Lower leg skin (tissue), 4 donors: ENCODE measurements around the gene API5. TPM values are rescaled to one million over a fixed set of nuclear protein-coding genes. Genes with fewer than 3 reads are reported as not detected.

ENCODE experiments used
- DNase-seq, 2 donors: peaks; one replicate each; pipeline ENCODE4 v3.0.0-alpha.2; 2019; ENCODE audit warnings: low spot score in 2 of 2
- H3K4me3 ChIP-seq: fragments of 200-600 bp; sonication (generic); 2 replicates; pipeline ENCODE4 v1.5.1; 2017; ENCODE audit warnings: mild to moderate bottlenecking, low read depth; ENCODE audit not compliant: poor library complexity, severe bottlenecking
- POLR2A ChIP-seq, 2 donors: fragments of 450-650 bp; IDR thresholded peaks; one replicate each; pipeline ENCODE4 v1.6.1; 2016 to 2017; ENCODE audit warnings: antibody characterized with exemption in 2 of 2, mild to moderate bottlenecking in 1 of 2, moderate library complexity in 1 of 2
- WGBS, 2 donors: methylation state at CpG; one replicate each; pipeline ENCODE4 v1.1.5; 2018; 5-methylcytosine and 5-hydroxymethylcytosine counted together
- intact Hi-C: fragments of 100-400 bp; cut with DNase I; formaldehyde crosslinking; loops from one replicate; pipeline ENCODE4 v1.15.0; 2023; ENCODE audit warnings: low total_unique reads
- total RNA-seq, 4 donors: library from RNA; depleted of rRNA; stranded (reverse); fragments of >200 nt; gene quantifications; one replicate each; pipeline ENCODE4 v1.1.0, GENCODE V29; 2016
- TF ChIP-seq, protein P1 (sequence below), 3 donors: fragments of 450-650 bp; IDR thresholded peaks; one replicate each; pipeline ENCODE4 v1.5.1; 2016; ENCODE audit warnings: antibody characterized with exemption in 3 of 3, mild to moderate bottlenecking in 3 of 3, moderate library complexity in 2 of 3

Gene API5
- total RNA-seq, 4 donors from 2014 or later, result 55.0 to 73.3 (median 64.7) TPM

DNA sequence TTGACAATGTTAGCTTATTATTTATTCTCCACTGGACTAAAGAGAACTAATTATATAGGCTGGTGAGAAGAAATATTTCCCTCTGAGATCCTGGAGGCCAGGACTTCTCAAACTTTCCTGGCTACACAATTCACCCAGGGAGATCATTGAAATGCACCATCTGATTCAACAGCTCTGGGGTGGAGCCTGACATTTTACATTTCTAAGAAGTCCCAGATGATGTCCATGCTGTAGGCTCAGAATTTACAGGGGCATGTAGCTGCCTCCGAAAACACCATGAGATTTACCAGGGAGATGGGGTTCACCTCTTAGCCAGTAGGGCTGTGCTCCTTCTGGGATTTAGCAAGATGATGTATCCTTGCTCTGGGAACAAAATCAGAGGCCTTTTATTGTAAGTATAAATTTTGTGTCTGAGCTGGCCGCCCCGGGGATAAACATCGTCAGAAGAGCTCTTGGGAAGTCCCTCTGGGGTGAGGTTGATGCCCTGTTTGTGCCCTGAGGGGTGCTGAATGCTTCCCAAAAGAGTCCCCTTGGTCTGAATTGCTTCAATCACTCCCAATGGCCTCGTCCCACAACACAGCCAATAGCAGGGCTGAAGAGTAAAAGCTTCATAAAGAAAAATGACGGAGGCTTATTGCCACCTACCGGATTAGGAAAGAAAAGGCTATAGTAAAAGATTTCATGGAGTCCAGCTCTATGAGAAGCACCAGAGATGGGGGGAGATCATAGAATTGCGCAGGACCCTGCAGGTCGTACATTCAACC lies 33.4 kb upstream of the API5 start:
- no peak overlapping the region for H3K4me3 ChIP-seq
- intact Hi-C loops, result no loop called here
- TF ChIP-seq, protein P1, sequence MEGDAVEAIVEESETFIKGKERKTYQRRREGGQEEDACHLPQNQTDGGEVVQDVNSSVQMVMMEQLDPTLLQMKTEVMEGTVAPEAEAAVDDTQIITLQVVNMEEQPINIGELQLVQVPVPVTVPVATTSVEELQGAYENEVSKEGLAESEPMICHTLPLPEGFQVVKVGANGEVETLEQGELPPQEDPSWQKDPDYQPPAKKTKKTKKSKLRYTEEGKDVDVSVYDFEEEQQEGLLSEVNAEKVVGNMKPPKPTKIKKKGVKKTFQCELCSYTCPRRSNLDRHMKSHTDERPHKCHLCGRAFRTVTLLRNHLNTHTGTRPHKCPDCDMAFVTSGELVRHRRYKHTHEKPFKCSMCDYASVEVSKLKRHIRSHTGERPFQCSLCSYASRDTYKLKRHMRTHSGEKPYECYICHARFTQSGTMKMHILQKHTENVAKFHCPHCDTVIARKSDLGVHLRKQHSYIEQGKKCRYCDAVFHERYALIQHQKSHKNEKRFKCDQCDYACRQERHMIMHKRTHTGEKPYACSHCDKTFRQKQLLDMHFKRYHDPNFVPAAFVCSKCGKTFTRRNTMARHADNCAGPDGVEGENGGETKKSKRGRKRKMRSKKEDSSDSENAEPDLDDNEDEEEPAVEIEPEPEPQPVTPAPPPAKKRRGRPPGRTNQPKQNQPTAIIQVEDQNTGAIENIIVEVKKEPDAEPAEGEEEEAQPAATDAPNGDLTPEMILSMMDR (IDR thresholded peaks at IDR 0.05), result no peak
- TF ChIP-seq POLR2A (IDR thresholded peaks at IDR 0.05), result no peak
- 45% methylated on average over 9 of the region's 9 CpGs for WGBS, 2 donors
- DNase-seq, result no peak

DNA sequence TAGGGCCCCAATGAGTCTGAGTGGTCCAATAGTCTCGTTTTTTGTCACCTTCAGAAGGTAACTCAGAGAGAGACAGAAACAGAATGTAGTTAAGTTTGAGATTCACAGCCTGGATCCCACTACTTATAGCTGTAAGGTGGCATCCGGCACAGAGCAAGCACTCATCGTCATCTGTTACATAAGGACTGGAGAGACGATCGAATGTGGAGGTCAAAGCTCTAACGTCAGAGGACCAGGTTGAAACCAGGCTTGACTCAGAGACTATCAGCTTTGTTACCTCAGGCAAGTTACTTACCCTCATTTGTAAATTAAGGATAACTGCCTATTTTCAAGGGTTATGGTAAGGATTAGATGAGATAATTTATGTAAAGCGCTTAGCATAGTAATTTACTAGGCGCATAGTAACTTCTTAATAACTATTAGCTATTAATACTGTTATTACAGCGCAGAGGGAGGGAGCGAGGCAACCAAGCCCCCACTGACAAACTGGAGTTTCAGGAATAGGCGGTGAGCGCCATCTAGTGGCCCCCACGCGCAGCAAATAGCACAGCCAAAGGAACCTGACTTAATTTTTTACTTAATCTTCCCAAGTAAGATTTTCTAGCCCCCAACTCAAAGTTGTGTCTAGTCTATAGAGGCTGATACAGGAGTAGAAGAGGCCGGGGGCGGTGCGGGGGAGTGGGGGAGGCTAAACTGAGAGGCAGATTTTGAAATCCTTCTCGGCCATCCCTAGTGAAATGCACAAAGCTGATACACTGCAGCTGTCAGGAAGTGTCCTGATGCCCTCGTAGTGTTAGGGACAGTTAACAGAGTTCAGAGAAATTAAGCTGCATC lies 29.0 kb upstream of the API5 start:
- TF ChIP-seq, protein P1 (IDR thresholded peaks at IDR 0.05), result no peak
- no peak for TF ChIP-seq POLR2A (IDR thresholded peaks at IDR 0.05)
- 17 to 18% methylated on average over 19 of the region's 19 CpGs for WGBS, 2 donors
- intact Hi-C loops, result no loop called here
- no peak overlapping the region for H3K4me3 ChIP-seq
- DNase-seq, result peak in 1 of 2 donors; percentile 87

DNA sequence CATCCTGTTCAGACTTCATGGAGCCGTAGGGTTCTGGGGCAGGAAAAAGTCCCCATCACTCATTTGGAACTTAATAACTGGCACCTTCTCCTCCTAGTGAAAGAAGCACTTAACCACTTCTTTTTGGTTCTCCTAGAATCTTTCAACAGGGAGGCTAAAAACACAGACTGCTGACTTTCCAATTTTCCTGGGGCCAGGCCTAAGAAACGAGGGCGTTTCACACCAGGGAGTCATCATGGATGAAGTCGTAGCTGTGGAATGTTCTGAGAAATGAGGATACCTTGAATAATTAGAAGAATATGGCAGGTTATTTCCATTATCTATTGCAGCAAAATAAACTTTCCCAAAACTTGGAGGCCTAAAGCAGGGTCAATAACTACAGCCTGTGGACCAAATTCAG lies 26.0 kb upstream of the API5 start:
- intact Hi-C loops, result no loop called here
- no peak overlapping the region for H3K4me3 ChIP-seq
- no peak for DNase-seq
- no peak for TF ChIP-seq POLR2A (IDR thresholded peaks at IDR 0.05)
- TF ChIP-seq, protein P1 (IDR thresholded peaks at IDR 0.05), result no peak
- WGBS, 2 donors, result 51 to 54% methylated on average over 4 of the region's 4 CpGs

DNA sequence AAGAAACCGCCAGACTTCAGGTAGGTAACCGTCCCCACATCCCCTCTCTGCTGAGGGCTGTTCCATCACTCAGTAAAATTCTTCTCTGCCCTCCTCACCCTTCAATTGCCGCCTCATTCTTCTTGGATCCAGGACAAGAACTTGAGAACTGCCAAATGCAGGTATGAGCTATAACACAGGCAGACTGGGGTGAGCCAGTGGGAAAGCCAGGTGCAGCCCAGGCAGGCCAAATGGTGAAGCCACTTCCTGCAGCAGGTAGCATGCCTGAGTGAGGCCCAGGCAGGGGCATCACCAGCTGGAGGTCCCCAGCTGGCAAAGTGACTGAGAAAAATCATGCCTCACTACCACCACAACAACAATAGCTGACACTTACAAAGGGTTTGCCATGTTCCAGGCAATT lies 22.4 kb upstream of the API5 start:
- intact Hi-C loops, result no loop called here
- TF ChIP-seq, protein P1 (IDR thresholded peaks at IDR 0.05), result no peak
- TF ChIP-seq POLR2A (IDR thresholded peaks at IDR 0.05), result no peak
- WGBS, 2 donors, result 87 to 90% methylated on average over 3 of the region's 3 CpGs
- peak in 1 of 2 donors; percentile 58 for DNase-seq
- no peak overlapping the region for H3K4me3 ChIP-seq

DNA sequence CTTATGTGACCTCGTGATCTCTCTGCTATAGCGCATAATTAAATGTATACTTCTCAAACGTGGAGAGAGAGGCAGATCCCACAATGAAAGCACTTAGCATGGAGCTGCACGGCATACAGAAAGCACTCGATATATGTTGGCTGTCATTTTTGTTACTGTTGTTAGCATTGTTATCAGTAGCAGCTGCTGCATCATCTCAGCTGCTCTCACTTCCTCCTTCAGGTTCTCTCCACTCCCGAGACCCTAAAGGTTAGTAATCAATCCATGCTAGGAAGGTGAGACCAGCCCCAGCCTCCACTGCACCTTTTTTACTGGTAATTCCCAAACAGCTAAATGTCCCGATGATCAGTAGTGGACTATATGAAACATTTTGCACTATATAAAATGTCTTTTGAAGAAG lies 13.4 kb upstream of the API5 start:
- DNase-seq, result no peak
- intact Hi-C loops, result no loop called here
- TF ChIP-seq, protein P1 (IDR thresholded peaks at IDR 0.05), result no peak
- TF ChIP-seq POLR2A (IDR thresholded peaks at IDR 0.05), result no peak
- WGBS, 2 donors, result 73 to 78% methylated on average over 7 of the region's 7 CpGs
- no peak overlapping the region for H3K4me3 ChIP-seq
